ENCODE data around the gene CWF19L2. TPM values are rescaled to one million over a fixed set of nuclear protein-coding genes. Genes with fewer than 3 reads are reported as not detected.

The CWF19L2 gene
- total RNA-seq, 1 experiment from 2014 or later = 7.0 TPM

- Histone ChIP-seq H3K9me2 (ENCODE audit: insufficient read depth) (no peaks in the 10 kb centered on the region), H4K20me1 (ENCODE audit: insufficient read depth) (no peaks in the 10 kb centered on the region), H3K9ac (ENCODE audit: low read length) (no peak overlapping the region), H3K27me3 (ENCODE audit: insufficient read depth, low read length) (no peaks in the 10 kb centered on the region), H3K27ac (ENCODE audit: low read depth, low read length) (no peak overlapping the region), H3K36me3 (ENCODE audit: control insufficient read depth in 1 of 2, insufficient read depth in 2 of 2, low read length in 2 of 2) (no peaks in the 10 kb centered on the region), H3K4me1 (ENCODE audit: control insufficient read depth in 1 of 2, insufficient read depth in 2 of 2, low read length in 2 of 2) (no peaks in the 10 kb centered on the region), H3K4me2 (ENCODE audit: low read length) (no peak overlapping the region), H2AFZ (ENCODE audit: low read depth, low read length, poor library complexity, severe bottlenecking) (no peak overlapping the region), H3K9me3 (ENCODE audit: control insufficient read depth in 1 of 2, insufficient read depth in 1 of 2, low read depth in 1 of 2, low read length in 2 of 2) (no peaks in the 10 kb centered on the region), H3K79me2 (ENCODE audit: insufficient read depth, low read length) (no peaks in the 10 kb centered on the region), H3K4me3 (replicated peaks in 1 of 2; ENCODE audit: low read depth in 1 of 2, low read length in 2 of 2) (no peak overlapping the region)
- no TSS peak for BruUV-seq (replicated peaks)
- DNase-seq (ENCODE audit: low read depth, low spot score) (no peak), ATAC-seq (no peak)
- TF ChIP-seq RAD21 (IDR thresholded peaks at IDR 0.05; ENCODE audit: low read depth) (no peak), SIN3A (IDR thresholded peaks at IDR 0.05; ENCODE audit: low read depth) (no peak), EGR1 (IDR thresholded peaks at IDR 0.05; ENCODE audit: low read depth) (no peak), SP1 (IDR thresholded peaks at IDR 0.05; ENCODE audit: low read depth) (no peak), ZFX (IDR thresholded peaks at IDR 0.05) (no peak)
- CTCF ChIA-PET = no interaction called here
- RAD21 ChIA-PET (ENCODE audit: low non-redundant PET in 1 of 2, low total read pairs in 2 of 2, uncharacterized antibody in 2 of 2, unreplicated experiment in 2 of 2) = no interaction called here
- intact Hi-C loops (cut with micrococcal nuclease) = no loop called here
- POLR2A ChIA-PET = no interaction called here
Observed at GRCh38 chr11:107293677-107294344, 163.8 kb downstream of the CWF19L2 start.

GRCh38 chr11:107282195-107282594 is 175.4 kb downstream of the CWF19L2 start:
- ChIA-PET RAD21 (ENCODE audit: low non-redundant PET in 1 of 2, low total read pairs in 2 of 2, uncharacterized antibody in 2 of 2, unreplicated experiment in 2 of 2) (no interaction called here), CTCF (no interaction called here), POLR2A (no interaction called here)
- intact Hi-C loops (cut with micrococcal nuclease) = no loop called here
- Histone ChIP-seq H2AFZ (ENCODE audit: low read depth, low read length, poor library complexity, severe bottlenecking) (no peak overlapping the region), H3K4me2 (ENCODE audit: low read length) (no peak overlapping the region), H4K20me1 (ENCODE audit: insufficient read depth) (no peaks in the 10 kb centered on the region), H3K9me2 (ENCODE audit: insufficient read depth) (no peaks in the 10 kb centered on the region), H3K27ac (ENCODE audit: low read depth, low read length) (no peak overlapping the region), H3K36me3 (ENCODE audit: control insufficient read depth in 1 of 2, insufficient read depth in 2 of 2, low read length in 2 of 2) (no peaks in the 10 kb centered on the region), H3K4me3 (replicated peaks in 1 of 2; ENCODE audit: low read depth in 1 of 2, low read length in 2 of 2) (no peak overlapping the region), H3K9me3 (ENCODE audit: control insufficient read depth in 1 of 2, insufficient read depth in 1 of 2, low read depth in 1 of 2, low read length in 2 of 2) (no peaks in the 10 kb centered on the region), H3K4me1 (ENCODE audit: control insufficient read depth in 1 of 2, insufficient read depth in 2 of 2, low read length in 2 of 2) (no peaks in the 10 kb centered on the region), H3K27me3 (ENCODE audit: insufficient read depth, low read length) (no peaks in the 10 kb centered on the region), H3K9ac (ENCODE audit: low read length) (no peak overlapping the region), H3K79me2 (ENCODE audit: insufficient read depth, low read length) (no peaks in the 10 kb centered on the region)
- no TSS peak for BruUV-seq (replicated peaks)
- ATAC-seq (no peak), DNase-seq (ENCODE audit: low read depth, low spot score) (no peak)
- TF ChIP-seq MAX (IDR thresholded peaks at IDR 0.05) (no peak), SRF (IDR thresholded peaks at IDR 0.05; ENCODE audit: low read depth) (no peak), ELF1 (IDR thresholded peaks at IDR 0.05; ENCODE audit: borderline replicate concordance, low read depth) (no peak)

Other genes starting within 250 kb of the CWF19L2 start
- 11.6 TPM for gene ALKBH8, start 107.9 kb upstream of the CWF19L2 start, total RNA-seq (2021; ENCODE audit: unreplicated experiment)
- gene ELMOD1, start 133.3 kb upstream of the CWF19L2 start, total RNA-seq (2021; ENCODE audit: unreplicated experiment) = 2.9 TPM

Measured in HCT116 (cell line).